ENCODE results near the gene SLC28A2. TPM values are rescaled to one million over a fixed set of nuclear protein-coding genes. Genes with fewer than 3 reads are reported as not detected.

SLC28A2 gene
- total RNA-seq, 2 donors from 2014 or later: not detected

- Mint-ChIP-seq H3K27me3 (peaks cover 19% of the 10 kb centered on the region), H3K36me3 (ENCODE audit: low read depth) (no peaks in the 10 kb centered on the region), H3K4me1 (no peaks in the 10 kb centered on the region), H3K27ac (no peak overlapping the region), H3K9me3 (no peaks in the 10 kb centered on the region), H3K4me3 (no peak overlapping the region)
- no peak for ATAC-seq (replicated peaks)
Measured at GRCh38 chr15:45326741-45327140, 74.7 kb downstream of the SLC28A2 start.

Other genes starting within 250 kb of the SLC28A2 start
- 10 to 100 TPM; 15.2 to 15.6 TPM for gene SORD, start 229.0 kb upstream of the SLC28A2 start, total RNA-seq
- under 1 TPM in 1 of 2 donors, not detected in 1; 0.21 TPM for gene DUOX2, start 138.1 kb upstream of the SLC28A2 start, total RNA-seq
- gene DUOXA2, start 137.9 kb upstream of the SLC28A2 start, total RNA-seq: under 1 TPM in 1 of 2 donors, not detected in 1; 0.13 TPM
- under 1 TPM in 1 of 2 donors, not detected in 1; 0.58 TPM for gene DUOXA1, start 122.4 kb upstream of the SLC28A2 start, total RNA-seq
- under 1 TPM; 0.06 to 0.42 TPM for gene DUOX1, start 122.2 kb upstream of the SLC28A2 start, total RNA-seq
- gene SHF, start 64.3 kb upstream of the SLC28A2 start, total RNA-seq: 100 to 1,000 TPM in 1 of 2 donors, 1 to 10 TPM in 1; 2.7 to 111 TPM
- gene GATM, start 126.3 kb downstream of the SLC28A2 start, total RNA-seq: 1 to 10 TPM; 1.7 to 2.7 TPM

Data from activated T-helper 17 cell treated with anti-CD3 and anti-CD28 coated beads, Interleukin-2, amount 50 U/mL, for 72 hours (primary cell).